SJSA1 (cell line): Measurements from ENCODE around the gene CYB561D2. TPM values are rescaled to one million over a fixed set of nuclear protein-coding genes. Genes with fewer than 3 reads are reported as not detected.

Experiments
- DNase-seq, 2 experiments: peaks; one replicate each; pipeline ENCODE4 v3.0.0-alpha.2; 2015 to 2020; ENCODE audit warnings: low spot score in 2 of 2, low read depth in 1 of 2
- H3K27ac ChIP-seq: fragments of 250-450 bp; sonication (Bioruptor Pico); 2 replicates; pipeline ENCODE4 v1.5.1; 2020; ENCODE audit warnings: mild to moderate bottlenecking, moderate library complexity
- H3K27me3 ChIP-seq: fragments of 250-450 bp; sonication (Bioruptor Pico); replicated peaks from 2 replicates; pipeline ENCODE4 v1.5.1; 2020; ENCODE audit warnings: mild to moderate bottlenecking, moderate library complexity
- H3K36me3 ChIP-seq: fragments of 250-450 bp; sonication (Bioruptor Pico); 2 replicates; pipeline ENCODE4 v1.5.1; 2020; ENCODE audit warnings: mild to moderate bottlenecking
- H3K4me1 ChIP-seq: fragments of 250-450 bp; sonication (Bioruptor Pico); replicated peaks from 2 replicates; pipeline ENCODE4 v1.6.1; 2021; ENCODE audit warnings: mild to moderate bottlenecking
- H3K4me3 ChIP-seq: fragments of 250-450 bp; sonication (Bioruptor Pico); 2 replicates; pipeline ENCODE4 v1.5.1; 2020; ENCODE audit warnings: mild to moderate bottlenecking
- H3K9me3 ChIP-seq: fragments of 250-450 bp; sonication (Bioruptor Pico); replicated peaks from 2 replicates; pipeline ENCODE4 v1.5.1; 2020; ENCODE audit warnings: mild to moderate bottlenecking
- total RNA-seq: library from RNA; depleted of rRNA; stranded (reverse); fragments of >200 nt; shearing (Covaris generic); gene quantifications from 2 replicates; pipeline ENCODE4 v1.2.3, GENCODE V29; 2014

Gene CYB561D2
- total RNA-seq, 1 experiment from 2014 or later, result 13.7 TPM

GRCh38 chr3:50373146-50374051 is 22.7 kb downstream of the CYB561D2 start:
- DNase-seq, result no peak
- no peaks in the 10 kb centered on the region for H3K4me1 ChIP-seq

DNA sequence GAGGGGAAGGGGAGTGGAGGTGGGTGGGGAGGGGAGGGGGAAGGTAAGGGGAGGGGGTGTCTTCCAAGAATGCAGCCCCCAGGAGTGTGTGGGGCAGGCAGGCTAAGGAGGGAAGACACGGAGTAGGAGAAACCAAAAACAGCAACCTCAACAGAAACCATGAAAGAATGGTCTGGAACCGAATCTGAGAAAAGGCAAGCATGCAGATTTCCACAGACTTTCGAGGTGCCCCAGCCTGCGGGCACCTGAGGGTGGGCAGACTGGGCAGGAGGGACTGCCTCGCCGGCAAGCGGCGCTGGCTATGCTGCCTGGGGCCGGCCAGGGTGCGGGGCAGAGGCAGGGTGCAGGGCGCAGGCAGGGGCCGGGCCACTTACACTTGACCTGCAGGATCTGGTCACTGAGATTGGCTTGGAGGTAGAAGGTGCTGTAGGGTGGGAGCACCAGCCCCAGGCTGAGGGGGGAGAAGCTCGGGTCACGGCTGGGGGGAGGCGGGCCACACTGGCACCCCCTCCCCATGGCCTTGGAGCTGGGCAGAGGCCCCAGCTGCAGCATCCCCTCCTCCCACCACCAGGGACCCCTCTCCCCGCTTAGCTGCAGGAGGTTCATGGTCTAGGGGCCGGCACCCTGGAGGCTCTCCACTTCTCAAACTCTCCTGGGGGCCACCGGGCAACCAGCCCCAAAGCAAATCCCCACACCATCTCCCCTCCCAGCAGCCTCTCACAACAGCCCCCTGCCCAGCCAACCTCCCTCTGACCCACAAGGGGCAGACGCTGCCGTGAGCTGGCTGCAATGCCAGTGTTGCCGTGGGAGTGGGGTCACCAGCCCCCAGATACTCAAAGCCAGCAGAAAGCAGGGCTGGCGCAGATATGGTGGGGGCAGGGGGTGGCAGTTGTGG is 23.9 kb downstream of the CYB561D2 start:
- Histone ChIP-seq H3K9me3 (no peaks in the 10 kb centered on the region), H3K27me3 (peaks cover 9% of the 10 kb centered on the region; the same call in 1 of the 2 replicates), H3K36me3 (no peaks in the 10 kb centered on the region), H3K4me1 (no peaks in the 10 kb centered on the region), H3K27ac (no peak overlapping the region), H3K4me3 (no peak overlapping the region)
- no peak for DNase-seq

More at GRCh38 chr3:50373146-50374051, 22.7 kb downstream of the CYB561D2 start:
- no peaks in the 10 kb centered on the region for H3K36me3 ChIP-seq
- no peak overlapping the region for H3K27ac ChIP-seq
- H3K4me3 ChIP-seq, result no peak overlapping the region
- peaks cover 15% of the 10 kb centered on the region for H3K27me3 ChIP-seq
- H3K9me3 ChIP-seq, result no peaks in the 10 kb centered on the region

GRCh38 chr3:50375258-50375931 is 24.7 kb downstream of the CYB561D2 start:
- H3K27me3 ChIP-seq, result peaks cover 8% of the 10 kb centered on the region; the same call in 1 of the 2 replicates
- no peaks in the 10 kb centered on the region for H3K4me1 ChIP-seq
- DNase-seq, result no peak
- no peak overlapping the region for H3K27ac ChIP-seq
- H3K9me3 ChIP-seq, result no peaks in the 10 kb centered on the region
- no peak overlapping the region for H3K4me3 ChIP-seq
- H3K36me3 ChIP-seq, result no peaks in the 10 kb centered on the region

- no peaks in the 10 kb centered on the region for H3K4me1 ChIP-seq
- H3K27ac ChIP-seq, result no peak overlapping the region
- H3K36me3 ChIP-seq, result no peaks in the 10 kb centered on the region
- H3K27me3 ChIP-seq, result no peaks in the 10 kb centered on the region; the same call in 1 of the 2 replicates
- no peak overlapping the region for H3K4me3 ChIP-seq
- H3K9me3 ChIP-seq, result no peaks in the 10 kb centered on the region
- DNase-seq, result no peak
Observed at GRCh38 chr3:50378024-50378423, 27.4 kb downstream of the CYB561D2 start.

DNA sequence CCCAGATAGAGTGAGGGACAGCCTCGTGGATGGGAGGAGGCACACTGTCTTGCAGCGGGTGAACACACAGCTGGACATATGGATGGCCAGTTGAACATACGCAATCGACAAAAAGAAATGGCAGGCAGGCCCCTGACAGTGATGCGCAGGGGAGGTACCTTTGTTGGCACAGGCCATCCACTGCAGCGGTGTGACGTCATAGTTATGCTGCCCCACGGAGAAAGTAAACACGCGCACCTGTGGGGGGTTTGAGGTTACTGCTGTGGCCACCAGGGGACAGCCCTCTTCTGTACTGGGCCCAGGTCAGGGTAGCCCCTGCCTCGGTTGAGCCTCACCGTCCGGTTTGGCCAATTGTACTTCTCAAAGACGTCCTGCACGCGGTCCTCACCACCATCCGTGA is 28.1 kb downstream of the CYB561D2 start:
- no peak for DNase-seq
- no peak overlapping the region for H3K4me3 ChIP-seq
- H3K4me1 ChIP-seq, result no peaks in the 10 kb centered on the region
- H3K36me3 ChIP-seq, result no peaks in the 10 kb centered on the region
- no peak overlapping the region for H3K27ac ChIP-seq
- no peaks in the 10 kb centered on the region; the same call in 1 of the 2 replicates for H3K27me3 ChIP-seq
- no peaks in the 10 kb centered on the region for H3K9me3 ChIP-seq

- Histone ChIP-seq H3K9me3 (no peaks in the 10 kb centered on the region), H3K36me3 (no peaks in the 10 kb centered on the region), H3K27me3 (no peaks in the 10 kb centered on the region; the same call in 1 of the 2 replicates), H3K4me3 (no peak overlapping the region), H3K27ac (no peak overlapping the region), H3K4me1 (no peaks in the 10 kb centered on the region)
- DNase-seq, result no peak
Observed at GRCh38 chr3:50380405-50381085, 29.9 kb downstream of the CYB561D2 start.

DNA sequence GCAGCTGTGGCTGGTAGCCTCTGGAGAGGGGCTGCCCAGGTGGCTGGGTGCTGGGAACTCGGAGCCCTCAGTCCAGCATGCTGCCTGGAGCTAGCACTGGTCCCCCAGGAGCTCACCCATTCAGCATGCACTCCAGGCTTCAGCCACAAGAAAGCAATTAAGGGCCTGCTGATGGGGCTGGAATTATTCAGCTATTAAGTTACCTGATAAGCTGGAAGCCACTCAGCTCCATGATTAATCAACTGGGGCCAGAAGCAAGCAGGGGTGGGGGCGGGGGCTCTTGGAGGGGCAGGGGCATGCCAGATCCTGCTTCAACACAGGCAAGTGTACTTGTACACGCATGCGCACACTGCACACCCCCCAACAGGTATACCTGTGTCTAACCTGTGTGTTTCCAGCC is 30.7 kb downstream of the CYB561D2 start:
- Histone ChIP-seq H3K4me1 (no peaks in the 10 kb centered on the region), H3K27ac (no peak overlapping the region), H3K36me3 (no peaks in the 10 kb centered on the region), H3K9me3 (no peaks in the 10 kb centered on the region), H3K27me3 (no peaks in the 10 kb centered on the region; the same call in 1 of the 2 replicates), H3K4me3 (no peak overlapping the region)
- DNase-seq, result no peak

- Histone ChIP-seq H3K36me3 (no peaks in the 10 kb centered on the region), H3K4me3 (no peak overlapping the region), H3K27ac (no peak overlapping the region), H3K27me3 (peaks cover 2% of the 10 kb centered on the region; the same call in 1 of the 2 replicates), H3K4me1 (no peaks in the 10 kb centered on the region), H3K9me3 (no peaks in the 10 kb centered on the region)
- no peak for DNase-seq
Observed at GRCh38 chr3:50382722-50383121, 32.1 kb downstream of the CYB561D2 start.

DNA sequence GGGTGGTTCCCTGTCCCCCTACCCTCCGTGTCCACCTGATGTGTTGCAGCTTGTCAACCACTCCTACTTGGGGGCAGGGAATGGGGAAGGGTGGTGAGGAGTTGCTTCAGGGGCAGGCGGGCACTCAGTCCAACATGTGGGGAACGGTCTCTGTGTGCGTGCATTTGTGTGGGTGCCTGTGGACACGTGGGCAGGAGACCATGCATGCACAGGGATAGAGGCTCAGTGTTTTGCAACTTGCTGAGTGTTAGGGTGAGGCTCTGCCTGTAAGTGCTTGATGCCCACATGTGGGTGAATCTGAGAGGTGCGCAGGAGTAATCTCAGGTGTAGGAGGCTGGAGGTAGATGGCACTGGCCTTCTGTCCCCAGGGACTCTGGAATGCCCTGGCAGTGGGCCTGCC is 33.1 kb downstream of the CYB561D2 start:
- H3K36me3 ChIP-seq, result no peaks in the 10 kb centered on the region
- H3K9me3 ChIP-seq, result no peaks in the 10 kb centered on the region
- no peak for DNase-seq
- H3K27ac ChIP-seq, result no peak overlapping the region
- peaks cover 2% of the 10 kb centered on the region; the same call in 1 of the 2 replicates for H3K27me3 ChIP-seq
- no peak overlapping the region for H3K4me3 ChIP-seq
- H3K4me1 ChIP-seq, result no peaks in the 10 kb centered on the region

DNA sequence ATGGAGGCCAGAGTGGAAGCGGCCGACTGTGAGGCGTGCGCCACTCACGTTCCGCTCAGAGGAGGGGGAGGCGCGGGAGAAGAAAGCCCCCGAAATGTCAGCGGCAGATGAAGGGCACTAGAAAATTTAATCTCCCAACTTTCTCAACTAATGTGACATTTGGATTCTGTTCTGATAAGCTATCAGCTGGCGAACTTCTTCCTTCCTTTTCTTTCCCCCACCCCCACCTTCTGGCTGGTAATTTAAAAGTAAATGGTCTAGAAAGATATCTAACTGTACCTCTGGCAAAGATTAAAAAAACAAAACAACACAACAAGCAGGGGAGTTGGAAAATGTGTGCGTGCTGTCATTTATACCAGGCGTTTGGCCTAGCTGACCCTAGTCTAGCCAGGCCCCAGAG is 35.1 kb downstream of the CYB561D2 start:
- no peak overlapping the region for H3K4me3 ChIP-seq
- peaks cover 2% of the 10 kb centered on the region; the same call in 1 of the 2 replicates for H3K27me3 ChIP-seq
- no peaks in the 10 kb centered on the region for H3K36me3 ChIP-seq
- DNase-seq, result no peak
- no peaks in the 10 kb centered on the region for H3K4me1 ChIP-seq
- no peak overlapping the region for H3K27ac ChIP-seq
- H3K9me3 ChIP-seq, result no peaks in the 10 kb centered on the region

- Histone ChIP-seq H3K27me3 (peaks cover 3% of the 10 kb centered on the region; the same call in 1 of the 2 replicates), H3K4me1 (no peaks in the 10 kb centered on the region), H3K4me3 (no peak overlapping the region), H3K9me3 (no peaks in the 10 kb centered on the region), H3K36me3 (no peaks in the 10 kb centered on the region), H3K27ac (no peak overlapping the region)
- no peak for DNase-seq
Observed at GRCh38 chr3:50388016-50388719, 37.5 kb downstream of the CYB561D2 start.

GRCh38 chr3:50388720-50389413 is 38.2 kb downstream of the CYB561D2 start:
- no peak for DNase-seq

More at GRCh38 chr3:50388720-50389413, 38.2 kb downstream of the CYB561D2 start:
- Histone ChIP-seq H3K27me3 (peaks cover 10% of the 10 kb centered on the region; the same call in 1 of the 2 replicates), H3K36me3 (no peaks in the 10 kb centered on the region), H3K4me1 (no peaks in the 10 kb centered on the region), H3K4me3 (no peak overlapping the region), H3K9me3 (no peaks in the 10 kb centered on the region), H3K27ac (no peak overlapping the region)
